A549 (cell line): ENCODE data around the gene EVX2. TPM values are rescaled to one million over a fixed set of nuclear protein-coding genes. Genes with fewer than 3 reads are reported as not detected.

Source experiments
- ATAC-seq, 2 experiments: fragments of 200-7000 bp in 1 of 2; fragments of >200 bp in 1 of 2; cut with Nextera tagmentation in 1 of 2; cut with Tn5 transposase in 1 of 2; 3 replicates each; pipeline versions ENCODE4 v1.8.0 to v1.9.1; 2018 to 2020; ENCODE audit warnings: mild to moderate bottlenecking in 1 of 2, moderate library complexity in 1 of 2
- CTCF ChIA-PET: fragments of 300-600 bp; sonication (Branson Sonifier 250); formaldehyde crosslinking; extraction: SDS; loops from one replicate; lab custom pipeline; 2021; ENCODE audit warnings: antibody characterized with exemption, inconsistent platforms; lab: Yijun Ruan, JAX
- POLR2A ChIA-PET: fragments of 350-600 bp; formaldehyde crosslinking; extraction: SDS; loops from one replicate; lab custom pipeline; 2021; ENCODE audit warnings: antibody characterized with exemption, inconsistent platforms; lab: Yijun Ruan, JAX
- DNase-seq, 2 experiments: peaks; one replicate each; pipeline versions ENCODE4 v3.0.0 to v3.0.0-alpha.2; 2011 to 2016; ENCODE audit warnings: low read depth in 1 of 2, low spot score in 1 of 2
- FAIRE-seq: peaks from 2 replicates; lab custom pipeline; 2011; peaks lifted over from hg19 to GRCh38; lab: Jason Lieb, UNC
- H3K27ac ChIP-seq, 2 experiments: fragments of >200 bp; sonication (Bioruptor Twin); formaldehyde crosslinking; 3 replicates each; pipeline ENCODE4 v1.5.1; 2016 to 2017
- H3K4me1 ChIP-seq: fragments of >200 bp; sonication (Bioruptor Twin); formaldehyde crosslinking; 3 replicates; pipeline ENCODE4 v1.6.1; 2016
- H3K4me2 ChIP-seq: fragments of >200 bp; sonication (Bioruptor Twin); formaldehyde crosslinking; 3 replicates; pipeline ENCODE4 v1.6.1; 2016
- H3K4me3 ChIP-seq: fragments of >200 bp; sonication (Bioruptor Twin); formaldehyde crosslinking; 3 replicates; pipeline ENCODE4 v1.5.1; 2016
- H3K9me3 ChIP-seq: fragments of >200 bp; sonication (Bioruptor Twin); formaldehyde crosslinking; 3 replicates; pipeline ENCODE4 v1.6.1; 2016
- CBX2 ChIP-seq: fragments of 200-600 bp; sonication (generic); IDR thresholded peaks from 2 replicates; pipeline ENCODE4 v1.6.1; 2016; ENCODE audit warnings: low read depth, mild to moderate bottlenecking, borderline replicate concordance
- FOSB ChIP-seq: fragments of 250-450 bp; sonication (Bioruptor Pico); IDR thresholded peaks from 2 replicates; pipeline ENCODE4 v1.5.0; 2020; ENCODE audit warnings: mild to moderate bottlenecking, moderate library complexity
- FOXS1 ChIP-seq: fragments of 250-450 bp; sonication (Bioruptor Pico); IDR thresholded peaks from 2 replicates; pipeline ENCODE4 v1.5.0; 2020; ENCODE audit warnings: mild to moderate bottlenecking, moderate library complexity
- GATA3 ChIP-seq: IDR thresholded peaks from 2 replicates; pipeline ENCODE4 v1.6.1; 2012; ENCODE audit warnings: borderline replicate concordance
- HDAC2 ChIP-seq: fragments of 200-600 bp; sonication (generic); IDR thresholded peaks from 2 replicates; pipeline ENCODE4 v1.6.1; 2016
- HEYL ChIP-seq: fragments of 250-450 bp; sonication (Bioruptor Pico); IDR thresholded peaks from 2 replicates; pipeline ENCODE4 v1.8.0; 2021; ENCODE audit warnings: mild to moderate bottlenecking, moderate library complexity
- HOXB13 ChIP-seq: fragments of 250-450 bp; sonication (Bioruptor Pico); IDR thresholded peaks from 2 replicates; pipeline ENCODE4 v1.5.0; 2020; ENCODE audit warnings: low read depth, mild to moderate bottlenecking, moderate library complexity
- HOXB5 ChIP-seq: fragments of 250-450 bp; sonication (Bioruptor Pico); IDR thresholded peaks from 2 replicates; pipeline ENCODE4 v1.5.0; 2020; ENCODE audit warnings: mild to moderate bottlenecking, moderate library complexity
- JUN ChIP-seq, 2 experiments: fragments of >200 bp; sonication (Bioruptor Twin); formaldehyde crosslinking; IDR thresholded peaks; 2 replicates in 1 of 2; 3 replicates in 1 of 2; pipeline ENCODE4 v1.6.1; 2016 to 2017
- MAZ ChIP-seq: fragments of 150-350 bp; IDR thresholded peaks from 2 replicates; pipeline ENCODE4 v1.6.1; 2014; ENCODE audit warnings: antibody characterized with exemption, low read depth, low read length, borderline replicate concordance
- NFE2L2 ChIP-seq: fragments of 150-350 bp; conservative IDR thresholded peaks from 2 replicates; pipeline ENCODE4 v1.6.1; 2014; ENCODE audit warnings: low read length
- PHF8 ChIP-seq: fragments of 200-600 bp; sonication (generic); IDR thresholded peaks from 2 replicates; pipeline ENCODE4 v1.6.1; 2016; ENCODE audit warnings: low read depth, mild to moderate bottlenecking, antibody characterized with exemption, moderate library complexity, borderline replicate concordance
- POLR2AphosphoS2 ChIP-seq: conservative IDR thresholded peaks from 2 replicates; pipeline ENCODE4 v1.6.1; 2012; ENCODE audit warnings: low read length, improper control_type of control experiment, inconsistent platforms
- RAD21 ChIP-seq, 2 experiments: fragments of >200 bp in 1 of 2; sonication (Bioruptor Twin) in 1 of 2; formaldehyde crosslinking in 1 of 2; IDR thresholded peaks in 1 of 2; conservative IDR thresholded peaks in 1 of 2; 2 replicates in 1 of 2; 3 replicates in 1 of 2; pipeline ENCODE4 v1.6.1; 2012 to 2018; ENCODE audit warnings: inconsistent platforms in 1 of 2
- SMC3 ChIP-seq: fragments of >200 bp; sonication (Bioruptor Twin); formaldehyde crosslinking; IDR thresholded peaks from 3 replicates; pipeline ENCODE4 v1.6.1; 2018; ENCODE audit warnings: inconsistent platforms
- SREBF2 ChIP-seq: fragments of 450-650 bp; IDR thresholded peaks from 2 replicates; pipeline ENCODE4 v1.6.1; 2014; ENCODE audit warnings: mild to moderate bottlenecking, moderate library complexity
- ZC3H11A ChIP-seq: fragments of 450-650 bp; IDR thresholded peaks from 2 replicates; pipeline ENCODE4 v1.6.1; 2014; ENCODE audit warnings: antibody characterized with exemption, mild to moderate bottlenecking
- ZSCAN20 ChIP-seq: fragments of 250-450 bp; sonication (Bioruptor Pico); IDR thresholded peaks from 2 replicates; pipeline ENCODE4 v1.8.0; 2022; ENCODE audit warnings: mild to moderate bottlenecking, moderate library complexity
- WGBS: methylation state at CpG from one replicate; pipeline ENCODE4 v1.1.6; 2017; ENCODE audit errors: missing lambda C conversion rate; 5-methylcytosine and 5-hydroxymethylcytosine counted together
- polyA plus RNA-seq, 4 experiments: library from polyadenylated mRNA; depleted of rRNA in 3 of 4; stranded (reverse); fragments of >200 nt; fragmentation: RNase III in 1 of 4; extraction: RNeasy Plus Mini Kit Qiagen cat#74134 plus additional on column Dnase treatment in 1 of 4; gene quantifications; 2 replicates in 3 of 4; 3 replicates in 1 of 4; pipeline ENCODE4 v1.2.3, GENCODE V29; 2011 to 2017
- TF ChIP-seq, protein P1 (sequence below): IDR thresholded peaks from 2 replicates; pipeline ENCODE4 v1.6.1; 2012
- TF ChIP-seq, protein P2 (sequence below): fragments of 150-350 bp; IDR thresholded peaks from 2 replicates; pipeline ENCODE4 v1.6.1; 2014; ENCODE audit warnings: low read depth, mild to moderate bottlenecking, low read length
- TF ChIP-seq, protein P3 (sequence below): IDR thresholded peaks from 2 replicates; pipeline ENCODE4 v1.6.1; 2012
- TF ChIP-seq, protein P4 (sequence below): fragments of >200 bp; sonication (Bioruptor Twin); formaldehyde crosslinking; IDR thresholded peaks from 3 replicates; pipeline ENCODE4 v1.5.1; 2016

Gene EVX2
- polyA plus RNA-seq, 2 of the 4 experiments (the other 2 are of a cell fraction), result 0.03 TPM; not detected in 1

DNA sequence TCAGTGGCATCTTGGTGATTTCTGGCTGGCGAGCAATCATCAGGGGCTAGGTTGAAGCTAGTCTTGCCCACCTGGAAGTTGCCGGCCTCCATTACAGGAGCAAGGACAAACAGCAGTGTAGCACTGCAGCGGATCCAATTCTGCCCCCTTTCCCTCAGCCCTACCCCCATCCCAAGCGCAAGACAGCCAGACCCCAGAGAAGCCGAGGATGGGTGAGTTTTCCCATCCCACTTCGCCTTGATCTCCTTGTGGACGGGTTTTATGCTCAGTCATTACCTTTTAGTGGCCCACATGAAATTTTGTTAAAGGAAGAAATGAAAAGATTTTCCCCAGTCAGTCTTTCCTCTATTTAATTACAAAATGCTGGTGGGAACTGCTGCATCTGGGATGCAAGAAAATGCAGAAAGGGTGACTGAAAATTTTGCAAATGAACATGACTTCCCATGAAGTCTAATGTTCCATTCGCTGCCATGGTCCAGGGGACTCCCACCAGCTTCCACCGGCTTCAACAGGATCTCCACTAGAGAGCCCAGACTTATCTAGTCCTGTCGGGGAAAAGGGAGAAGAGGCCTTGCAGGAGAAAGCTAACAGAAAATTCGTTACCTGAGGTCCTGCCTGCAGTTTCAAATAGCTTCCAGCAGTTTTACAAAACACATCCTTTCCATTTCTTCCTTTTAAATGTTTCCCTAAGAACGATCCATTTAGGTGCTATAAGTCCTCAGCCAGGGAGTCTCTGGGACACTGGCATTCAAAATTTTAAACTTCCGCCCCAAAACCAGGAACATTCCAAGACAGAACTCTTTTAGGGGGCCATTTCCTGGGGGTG, 36.8 kb upstream of the EVX2 start:
- Histone ChIP-seq H3K9me3 (no peaks in the 10 kb centered on the region), H3K4me3 (no peak overlapping the region), H3K27ac (no peak overlapping the region), H3K4me1 (0 out of 3 replicates have a peak, but pooled peaks cover 3% of the 10 kb centered on the region), H3K4me2 (no peak overlapping the region)
- ATAC-seq, result no peak
- POLR2A ChIA-PET, result no interaction called here
- no peak for DNase-seq
- TF ChIP-seq, protein P1, sequence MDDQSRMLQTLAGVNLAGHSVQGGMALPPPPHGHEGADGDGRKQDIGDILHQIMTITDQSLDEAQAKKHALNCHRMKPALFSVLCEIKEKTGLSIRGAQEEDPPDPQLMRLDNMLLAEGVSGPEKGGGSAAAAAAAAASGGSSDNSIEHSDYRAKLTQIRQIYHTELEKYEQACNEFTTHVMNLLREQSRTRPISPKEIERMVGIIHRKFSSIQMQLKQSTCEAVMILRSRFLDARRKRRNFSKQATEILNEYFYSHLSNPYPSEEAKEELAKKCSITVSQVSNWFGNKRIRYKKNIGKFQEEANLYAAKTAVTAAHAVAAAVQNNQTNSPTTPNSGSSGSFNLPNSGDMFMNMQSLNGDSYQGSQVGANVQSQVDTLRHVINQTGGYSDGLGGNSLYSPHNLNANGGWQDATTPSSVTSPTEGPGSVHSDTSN, result no peak
- TF ChIP-seq SREBF2, result no peak
- TF ChIP-seq FOSB (CRISPR knock-in tag), result no peak
- no peak for TF ChIP-seq HOXB13 (CRISPR knock-in tag)
- no peak for TF ChIP-seq HEYL
- no peak for TF ChIP-seq HDAC2
- TF ChIP-seq MAZ, result no peak
- no peak for TF ChIP-seq ZC3H11A
- TF ChIP-seq, protein P2, sequence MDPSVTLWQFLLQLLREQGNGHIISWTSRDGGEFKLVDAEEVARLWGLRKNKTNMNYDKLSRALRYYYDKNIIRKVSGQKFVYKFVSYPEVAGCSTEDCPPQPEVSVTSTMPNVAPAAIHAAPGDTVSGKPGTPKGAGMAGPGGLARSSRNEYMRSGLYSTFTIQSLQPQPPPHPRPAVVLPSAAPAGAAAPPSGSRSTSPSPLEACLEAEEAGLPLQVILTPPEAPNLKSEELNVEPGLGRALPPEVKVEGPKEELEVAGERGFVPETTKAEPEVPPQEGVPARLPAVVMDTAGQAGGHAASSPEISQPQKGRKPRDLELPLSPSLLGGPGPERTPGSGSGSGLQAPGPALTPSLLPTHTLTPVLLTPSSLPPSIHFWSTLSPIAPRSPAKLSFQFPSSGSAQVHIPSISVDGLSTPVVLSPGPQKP, result no peak
- no peak for TF ChIP-seq GATA3
- TF ChIP-seq HOXB5 (CRISPR knock-in tag), result no peak
- no peak for TF ChIP-seq FOXS1 (CRISPR knock-in tag)
- TF ChIP-seq, protein P3, sequence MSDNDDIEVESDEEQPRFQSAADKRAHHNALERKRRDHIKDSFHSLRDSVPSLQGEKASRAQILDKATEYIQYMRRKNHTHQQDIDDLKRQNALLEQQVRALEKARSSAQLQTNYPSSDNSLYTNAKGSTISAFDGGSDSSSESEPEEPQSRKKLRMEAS, result no peak
- TF ChIP-seq POLR2AphosphoS2, result no peak
- no peak for TF ChIP-seq CBX2
- no peak for TF ChIP-seq PHF8
- TF ChIP-seq JUN (IDR thresholded peaks at IDR 0.05), result no peak
- TF ChIP-seq ZSCAN20 (CRISPR knock-in tag), result no peak
- 86% methylated on average over 13 of the region's 13 CpGs for whole genome bisulfite sequencing
- CTCF ChIA-PET, result interaction anchor here (0.5 to 3.7 kb wide), 15 partner anchors 9 to 1078 kb away, joined by 3 to 13 read pairs (median 4); no protein-coding TSS in a partner anchor
- FAIRE-seq, result no peak

DNA sequence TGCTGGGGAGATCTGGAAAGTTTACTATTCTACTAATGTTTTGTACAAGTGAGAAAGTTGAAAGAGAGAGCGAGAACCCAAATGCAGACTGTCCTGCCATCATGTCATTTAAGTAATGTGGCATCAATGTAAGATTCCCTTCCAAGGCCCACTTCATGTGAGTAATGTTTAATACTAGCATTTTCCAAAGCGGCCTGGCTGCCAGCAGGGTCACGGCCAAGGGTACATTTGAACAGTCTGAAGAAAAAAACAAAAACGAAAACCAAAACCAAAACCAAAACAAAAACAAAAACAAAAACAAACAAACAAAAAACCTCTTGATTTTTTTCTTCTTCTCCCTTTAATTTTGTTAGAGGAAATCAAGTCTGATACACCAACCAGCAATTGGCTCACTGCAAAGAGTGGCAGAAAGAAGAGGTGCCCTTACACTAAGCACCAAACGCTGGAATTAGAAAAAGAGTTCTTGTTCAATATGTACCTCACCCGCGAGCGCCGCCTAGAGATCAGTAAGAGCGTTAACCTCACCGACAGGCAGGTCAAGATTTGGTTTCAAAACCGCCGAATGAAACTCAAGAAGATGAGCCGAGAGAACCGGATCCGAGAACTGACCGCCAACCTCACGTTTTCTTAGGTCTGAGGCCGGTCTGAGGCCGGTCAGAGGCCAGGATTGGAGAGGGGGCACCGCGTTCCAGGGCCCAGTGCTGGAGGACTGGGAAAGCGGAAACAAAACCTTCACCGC, 35.0 kb upstream of the EVX2 start:
- FAIRE-seq (no peak), ATAC-seq (peak; percentile 31 to 46; a peak in 3 of 6 replicates), DNase-seq (peak; percentile 63 to 79)
- peak overlapping the region in 1 of 2 experiments; percentile 30; a peak in 1 of 6 replicates for H3K27ac ChIP-seq
- H3K9me3 ChIP-seq, result no peaks in the 10 kb centered on the region
- TF ChIP-seq MAZ (no peak), RAD21 (conservative IDR thresholded peaks at IDR 0.05 in 1 of 2, IDR thresholded peaks at IDR 0.05 in 1 of 2) (peak; percentile 22; a peak in 1 of 5 replicates), SMC3 (0 out of 3 replicates have a peak, but pooled peaks have one; percentile 20), NFE2L2 (no peak)
- TF ChIP-seq, protein P4, sequence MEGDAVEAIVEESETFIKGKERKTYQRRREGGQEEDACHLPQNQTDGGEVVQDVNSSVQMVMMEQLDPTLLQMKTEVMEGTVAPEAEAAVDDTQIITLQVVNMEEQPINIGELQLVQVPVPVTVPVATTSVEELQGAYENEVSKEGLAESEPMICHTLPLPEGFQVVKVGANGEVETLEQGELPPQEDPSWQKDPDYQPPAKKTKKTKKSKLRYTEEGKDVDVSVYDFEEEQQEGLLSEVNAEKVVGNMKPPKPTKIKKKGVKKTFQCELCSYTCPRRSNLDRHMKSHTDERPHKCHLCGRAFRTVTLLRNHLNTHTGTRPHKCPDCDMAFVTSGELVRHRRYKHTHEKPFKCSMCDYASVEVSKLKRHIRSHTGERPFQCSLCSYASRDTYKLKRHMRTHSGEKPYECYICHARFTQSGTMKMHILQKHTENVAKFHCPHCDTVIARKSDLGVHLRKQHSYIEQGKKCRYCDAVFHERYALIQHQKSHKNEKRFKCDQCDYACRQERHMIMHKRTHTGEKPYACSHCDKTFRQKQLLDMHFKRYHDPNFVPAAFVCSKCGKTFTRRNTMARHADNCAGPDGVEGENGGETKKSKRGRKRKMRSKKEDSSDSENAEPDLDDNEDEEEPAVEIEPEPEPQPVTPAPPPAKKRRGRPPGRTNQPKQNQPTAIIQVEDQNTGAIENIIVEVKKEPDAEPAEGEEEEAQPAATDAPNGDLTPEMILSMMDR, result peak; percentile 75
- peak overlapping the region; percentile 30; the same call in 2 of the 3 replicates for H3K4me3 ChIP-seq
- peak overlapping the region; percentile 83 for H3K4me2 ChIP-seq
- CTCF ChIA-PET, result interaction anchor here (0.8 to 3.6 kb wide), 4 partner anchors 8 to 696 kb away, joined by 3 to 22 read pairs (median 6); no protein-coding TSS in a partner anchor
- 0 out of 3 replicates have a peak, but pooled peaks cover 3% of the 10 kb centered on the region for H3K4me1 ChIP-seq
- 22% methylated on average over 24 of the region's 24 CpGs for WGBS
- POLR2A ChIA-PET, result no interaction called here
